Measurements from ENCODE around the gene SQOR. TPM values are rescaled to one million over a fixed set of nuclear protein-coding genes. Genes with fewer than 3 reads are reported as not detected.

Gene SQOR
- total RNA-seq, 4 donors from 2014 or later, result 49.8 to 56.6 (median 55.2) TPM

DNA sequence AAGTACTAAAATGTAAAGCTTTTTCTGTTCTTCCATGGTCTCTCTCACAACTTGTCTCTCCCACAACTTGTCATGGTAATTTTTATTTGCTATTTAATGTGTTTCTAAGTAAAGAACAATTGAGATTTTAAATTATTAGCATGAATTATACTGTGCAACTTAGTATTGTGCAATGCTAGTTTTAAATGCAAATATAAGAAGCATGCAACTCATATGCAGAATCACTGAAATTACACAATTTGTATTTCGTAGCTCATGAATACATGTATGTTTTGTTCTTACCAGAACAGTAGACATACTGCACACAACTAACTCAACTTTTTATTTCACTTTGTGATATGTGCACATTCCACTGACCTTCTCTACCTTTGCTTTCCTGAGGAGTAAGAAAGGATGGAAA lies 96.5 kb downstream of the SQOR start:
- TF ChIP-seq, protein P1, sequence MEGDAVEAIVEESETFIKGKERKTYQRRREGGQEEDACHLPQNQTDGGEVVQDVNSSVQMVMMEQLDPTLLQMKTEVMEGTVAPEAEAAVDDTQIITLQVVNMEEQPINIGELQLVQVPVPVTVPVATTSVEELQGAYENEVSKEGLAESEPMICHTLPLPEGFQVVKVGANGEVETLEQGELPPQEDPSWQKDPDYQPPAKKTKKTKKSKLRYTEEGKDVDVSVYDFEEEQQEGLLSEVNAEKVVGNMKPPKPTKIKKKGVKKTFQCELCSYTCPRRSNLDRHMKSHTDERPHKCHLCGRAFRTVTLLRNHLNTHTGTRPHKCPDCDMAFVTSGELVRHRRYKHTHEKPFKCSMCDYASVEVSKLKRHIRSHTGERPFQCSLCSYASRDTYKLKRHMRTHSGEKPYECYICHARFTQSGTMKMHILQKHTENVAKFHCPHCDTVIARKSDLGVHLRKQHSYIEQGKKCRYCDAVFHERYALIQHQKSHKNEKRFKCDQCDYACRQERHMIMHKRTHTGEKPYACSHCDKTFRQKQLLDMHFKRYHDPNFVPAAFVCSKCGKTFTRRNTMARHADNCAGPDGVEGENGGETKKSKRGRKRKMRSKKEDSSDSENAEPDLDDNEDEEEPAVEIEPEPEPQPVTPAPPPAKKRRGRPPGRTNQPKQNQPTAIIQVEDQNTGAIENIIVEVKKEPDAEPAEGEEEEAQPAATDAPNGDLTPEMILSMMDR (IDR thresholded peaks at IDR 0.05), result no peak
- no peak for TF ChIP-seq POLR2A (IDR thresholded peaks at IDR 0.05)
- Histone ChIP-seq H3K4me3 (replicated peaks in 1 of 3) (no peak overlapping the region), H3K4me1 (peaks cover 0 to 8% of the 10 kb centered on the region in 2 donors), H3K36me3 (no peaks in the 10 kb centered on the region), H3K27ac (no peak overlapping the region), H3K27me3 (no peaks in the 10 kb centered on the region), H3K9me3 (no peaks in the 10 kb centered on the region)
- DNase-seq, result no peak
- 96 to 99% methylated on average over 1 of the region's 1 CpG for WGBS, 2 donors
- intact Hi-C loops (cut with DNase I), result no loop called here

DNA sequence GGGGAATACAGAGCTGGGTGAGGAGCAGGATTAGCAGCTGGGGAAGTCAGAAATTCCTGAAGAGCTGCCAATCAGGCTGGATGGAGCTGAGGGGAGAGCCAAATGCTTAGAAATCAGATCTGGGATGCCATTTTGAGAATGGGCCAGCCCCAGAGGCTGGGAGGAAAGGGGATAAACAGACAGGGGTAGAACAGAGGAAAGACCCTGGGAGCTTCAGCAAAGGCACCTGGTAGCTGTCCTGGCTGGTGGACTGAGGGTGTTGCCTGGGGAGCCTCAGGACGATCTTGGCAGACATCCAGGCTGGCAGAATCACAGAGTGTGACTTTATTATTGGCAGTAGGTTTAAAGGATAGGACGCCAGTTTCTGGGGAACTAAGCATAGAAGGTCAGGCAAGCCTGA lies 97.8 kb downstream of the SQOR start:
- 4 to 15% methylated on average over 2 of the region's 2 CpGs for WGBS, 2 donors
- Histone ChIP-seq H3K9me3 (no peaks in the 10 kb centered on the region), H3K4me3 (replicated peaks in 1 of 3) (no peak overlapping the region), H3K27me3 (no peaks in the 10 kb centered on the region), H3K4me1 (peaks cover 0 to 8% of the 10 kb centered on the region in 2 donors), H3K36me3 (no peaks in the 10 kb centered on the region), H3K27ac (no peak overlapping the region)
- peak; percentile 73 to 81 for DNase-seq
- TF ChIP-seq, protein P1 (IDR thresholded peaks at IDR 0.05), result no peak
- no peak for TF ChIP-seq POLR2A (IDR thresholded peaks at IDR 0.05)
- intact Hi-C loops (cut with DNase I), result no loop called here

DNA sequence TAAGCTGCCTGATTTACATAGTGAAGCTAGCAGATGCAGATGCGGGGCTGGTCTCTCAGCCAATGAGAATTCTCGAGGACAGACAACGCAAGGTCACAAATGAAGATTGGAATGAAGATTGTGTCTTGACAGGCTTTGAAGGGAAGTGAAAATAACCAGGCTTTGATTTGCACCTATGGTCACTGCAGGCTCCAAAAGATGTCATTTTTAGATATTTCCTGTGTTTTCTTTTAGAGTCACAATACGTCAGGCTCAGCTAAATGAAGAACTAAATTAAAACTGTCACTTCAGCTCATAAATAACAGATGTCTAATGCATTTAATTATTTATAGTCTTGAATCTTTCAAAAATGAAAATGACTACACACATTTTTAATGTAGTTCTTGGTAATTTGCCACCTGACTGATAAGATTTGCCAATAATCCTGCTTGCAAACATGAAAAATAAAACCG lies 99.5 kb downstream of the SQOR start:
- Histone ChIP-seq H3K4me1 (peaks cover 0 to 8% of the 10 kb centered on the region in 2 donors), H3K27ac (no peak overlapping the region), H3K9me3 (no peaks in the 10 kb centered on the region), H3K36me3 (no peaks in the 10 kb centered on the region), H3K4me3 (replicated peaks in 1 of 3) (no peak overlapping the region), H3K27me3 (no peaks in the 10 kb centered on the region)
- DNase-seq, result no peak
- intact Hi-C loops (cut with DNase I), result no loop called here
- WGBS, 2 donors, result 82 to 83% methylated on average over 5 of the region's 5 CpGs
- TF ChIP-seq POLR2A (IDR thresholded peaks at IDR 0.05), result no peak
- TF ChIP-seq, protein P1 (IDR thresholded peaks at IDR 0.05), result no peak

Small RNAs within 50 kb of the gene (small RNA-seq; reads per million reads assigned to genes)
- not detected for gene RF00019

Other genes with a start within 250 kb of the SQOR start
- gene SLC30A4, start 112.3 kb upstream of the SQOR start, total RNA-seq, result 10 to 100 TPM; 12.5 to 15.9 (median 13.6) TPM
- 10 to 100 TPM; 59.7 to 88.7 (median 82.6) TPM for gene BLOC1S6, start 47.6 kb upstream of the SQOR start, total RNA-seq